Activated CD4-positive, alpha-beta memory T cell treated with anti-CD3 and anti-CD28 coated beads for 36 hours (primary cell): Measurements from ENCODE around the gene B4GAT1. TPM values are rescaled to one million over a fixed set of nuclear protein-coding genes. Genes with fewer than 3 reads are reported as not detected.

Experiments
- CTCF ChIA-PET: fragments of 350-600 bp; sonication (Branson Sonifier 250); formaldehyde crosslinking; loops from one replicate; lab custom pipeline; 2021; ENCODE audit warnings: antibody characterized with exemption, inconsistent platforms; lab: Charles Lee
- POLR2A ChIA-PET: fragments of 350-600 bp; sonication (Branson Sonifier 250); formaldehyde crosslinking; loops from one replicate; lab custom pipeline; 2021; ENCODE audit warnings: antibody characterized with exemption; lab: Charles Lee
- DNase-seq: peaks from one replicate; pipeline ENCODE4 v3.0.0-alpha.2; 2020
- H3K27ac Mint-ChIP-seq: one replicate; pipeline ENCODE4 v1.8.0; 2021; ENCODE audit warnings: mixed read lengths
- H3K27me3 Mint-ChIP-seq: one replicate; pipeline ENCODE4 v1.8.0; 2021; ENCODE audit warnings: mixed read lengths
- H3K36me3 Mint-ChIP-seq: one replicate; pipeline ENCODE4 v1.8.0; 2021; ENCODE audit warnings: mixed read lengths
- H3K4me1 Mint-ChIP-seq: one replicate; pipeline ENCODE4 v1.8.0; 2021; ENCODE audit warnings: low read depth, mixed read lengths
- H3K4me3 Mint-ChIP-seq: one replicate; pipeline ENCODE4 v1.8.0; 2021; ENCODE audit warnings: mild to moderate bottlenecking, mixed read lengths
- H3K9me3 Mint-ChIP-seq: one replicate; pipeline ENCODE4 v1.8.0; 2021; ENCODE audit warnings: mixed read lengths
- intact Hi-C: fragments of 100-400 bp; cut with micrococcal nuclease; formaldehyde crosslinking; loops from one replicate; pipeline ENCODE4 v1.15.1; 2023
- total RNA-seq, 2 experiments: library from RNA; stranded (reverse); gene quantifications; one replicate each; pipeline ENCODE4 v1.2.3, GENCODE V29; 2021

B4GAT1 gene
- total RNA-seq, 2 experiments from 2014 or later: 8.2 to 8.3 TPM

GRCh38 chr11:66334605-66335442 is 12.6 kb downstream of the B4GAT1 start:
- Mint-ChIP-seq H3K4me1 (peaks cover 21% of the 10 kb centered on the region), H3K9me3 (no peaks in the 10 kb centered on the region), H3K4me3 (no peak overlapping the region), H3K27me3 (no peaks in the 10 kb centered on the region), H3K36me3 (peaks cover 9% of the 10 kb centered on the region), H3K27ac (no peak overlapping the region)
- no peak for DNase-seq
- intact Hi-C loops: no loop called here
- POLR2A ChIA-PET: no interaction called here
- CTCF ChIA-PET: interaction anchor here (0.8 to 3.1 kb wide), 8 partner anchors 13 to 112 kb away, joined by 3 to 30 read pairs (median 4); partner anchors contain the start of gene MRPL11

- H3K4me1 Mint-ChIP-seq: peaks cover 21% of the 10 kb centered on the region
- no peak overlapping the region for H3K4me3 Mint-ChIP-seq
- POLR2A ChIA-PET: interaction anchor here (1.0 kb wide), 1 partner anchor 14 kb away, joined by 3 read pairs; no protein-coding TSS in a partner anchor
- no peaks in the 10 kb centered on the region for H3K27me3 Mint-ChIP-seq
- no peaks in the 10 kb centered on the region for H3K9me3 Mint-ChIP-seq
- intact Hi-C loops: no loop called here
- no peak for DNase-seq
- H3K27ac Mint-ChIP-seq: no peak overlapping the region
- H3K36me3 Mint-ChIP-seq: peaks cover 7% of the 10 kb centered on the region
- CTCF ChIA-PET: interaction anchor here (1.0 to 3.1 kb wide), 7 partner anchors 13 to 112 kb away, joined by 3 to 30 read pairs (median 5); partner anchors contain the start of gene MRPL11
Observed at GRCh38 chr11:66333896-66334604, 13.4 kb downstream of the B4GAT1 start.

- Mint-ChIP-seq H3K27me3 (no peaks in the 10 kb centered on the region), H3K9me3 (no peaks in the 10 kb centered on the region), H3K4me1 (peaks cover 25% of the 10 kb centered on the region), H3K4me3 (no peak overlapping the region), H3K36me3 (peaks cover 7% of the 10 kb centered on the region), H3K27ac (no peak overlapping the region)
- no peak for DNase-seq
- intact Hi-C loops: no loop called here
- ChIA-PET CTCF (interaction anchor here (2.4 to 2.5 kb wide), 2 partner anchors 20 to 53 kb away, joined by 6 to 9 read pairs; no protein-coding TSS in a partner anchor), POLR2A (interaction anchor here (1.0 to 1.2 kb wide), 2 partner anchors 15 to 21 kb away, joined by 3 read pairs; no protein-coding TSS in a partner anchor)
Observed at GRCh38 chr11:66333220-66333877, 14.1 kb downstream of the B4GAT1 start.

- Mint-ChIP-seq H3K4me3 (no peak overlapping the region), H3K9me3 (no peaks in the 10 kb centered on the region), H3K27me3 (no peaks in the 10 kb centered on the region), H3K27ac (no peak overlapping the region), H3K36me3 (peaks cover 7% of the 10 kb centered on the region), H3K4me1 (peaks cover 31% of the 10 kb centered on the region)
- ChIA-PET CTCF (interaction anchor here (2.5 kb wide), 1 partner anchor 20 kb away, joined by 9 read pairs; no protein-coding TSS in a partner anchor), POLR2A (interaction anchor here (1.0 to 1.2 kb wide), 2 partner anchors 16 to 20 kb away, joined by 3 read pairs; no protein-coding TSS in a partner anchor)
- intact Hi-C loops: no loop called here
- no peak for DNase-seq
Observed at GRCh38 chr11:66332371-66333219, 14.8 kb downstream of the B4GAT1 start.

- Mint-ChIP-seq H3K4me1 (peaks cover 29% of the 10 kb centered on the region), H3K9me3 (no peaks in the 10 kb centered on the region), H3K27me3 (no peaks in the 10 kb centered on the region), H3K4me3 (no peak overlapping the region), H3K27ac (no peak overlapping the region), H3K36me3 (peaks cover under 1% of the 10 kb centered on the region)
- DNase-seq: no peak
- intact Hi-C loops: no loop called here
- POLR2A ChIA-PET: interaction anchor here (1.2 kb wide), 1 partner anchor 19 kb away, joined by 3 read pairs; no protein-coding TSS in a partner anchor
- CTCF ChIA-PET: interaction anchor here (0.6 to 2.5 kb wide), 3 partner anchors 19 to 49 kb away, joined by 3 to 9 read pairs (median 3); no protein-coding TSS in a partner anchor
Observed at GRCh38 chr11:66331542-66332370, 15.7 kb downstream of the B4GAT1 start.

- no peaks in the 10 kb centered on the region for H3K9me3 Mint-ChIP-seq
- ChIA-PET POLR2A (no interaction called here), CTCF (interaction anchor here (0.6 to 2.5 kb wide), 4 partner anchors 18 to 48 kb away, joined by 3 to 9 read pairs (median 4); no protein-coding TSS in a partner anchor)
- no peaks in the 10 kb centered on the region for H3K36me3 Mint-ChIP-seq
- H3K4me3 Mint-ChIP-seq: no peak overlapping the region
- H3K4me1 Mint-ChIP-seq: peaks cover 28% of the 10 kb centered on the region
- no peaks in the 10 kb centered on the region for H3K27me3 Mint-ChIP-seq
- H3K27ac Mint-ChIP-seq: no peak overlapping the region
- no peak for DNase-seq
- intact Hi-C loops: no loop called here
Observed at GRCh38 chr11:66330931-66331330, 16.5 kb downstream of the B4GAT1 start.

- Mint-ChIP-seq H3K9me3 (no peaks in the 10 kb centered on the region), H3K36me3 (no peaks in the 10 kb centered on the region), H3K27ac (no peak overlapping the region), H3K4me1 (peaks cover 27% of the 10 kb centered on the region), H3K4me3 (no peak overlapping the region), H3K27me3 (no peaks in the 10 kb centered on the region)
- intact Hi-C loops: no loop called here
- CTCF ChIA-PET: interaction anchor here (0.8 to 1.2 kb wide), 4 partner anchors 14 to 59 kb away, joined by 3 to 29 read pairs (median 3); no protein-coding TSS in a partner anchor
- POLR2A ChIA-PET: interaction anchor here (0.9 kb wide), 1 partner anchor 41 kb away, joined by 3 read pairs; no protein-coding TSS in a partner anchor
- no peak for DNase-seq
Observed at GRCh38 chr11:66329165-66329673, 18.2 kb downstream of the B4GAT1 start.

- H3K27me3 Mint-ChIP-seq: no peaks in the 10 kb centered on the region
- H3K4me1 Mint-ChIP-seq: peaks cover 27% of the 10 kb centered on the region
- peak; percentile 90 for DNase-seq
- H3K36me3 Mint-ChIP-seq: no peaks in the 10 kb centered on the region
- intact Hi-C loops: loop anchor here (1.0 kb wide), 1 partner anchor 16 kb away; no protein-coding TSS in a partner anchor
- H3K9me3 Mint-ChIP-seq: no peaks in the 10 kb centered on the region
- peak overlapping the region; percentile 40 for H3K27ac Mint-ChIP-seq
- no peak overlapping the region for H3K4me3 Mint-ChIP-seq
- ChIA-PET POLR2A (interaction anchor here (0.6 to 0.9 kb wide), 2 partner anchors 23 to 40 kb away, joined by 3 read pairs; no protein-coding TSS in a partner anchor), CTCF (interaction anchor here (0.8 to 1.2 kb wide), 3 partner anchors 13 to 60 kb away, joined by 3 to 29 read pairs (median 3); no protein-coding TSS in a partner anchor)
Observed at GRCh38 chr11:66328302-66329144, 18.9 kb downstream of the B4GAT1 start.

GRCh38 chr11:66328031-66328301 is 19.5 kb downstream of the B4GAT1 start:
- ChIA-PET POLR2A (no interaction called here), CTCF (no interaction called here)
- peak; percentile 41 for DNase-seq
- no peak overlapping the region for H3K27ac Mint-ChIP-seq
- H3K27me3 Mint-ChIP-seq: no peaks in the 10 kb centered on the region
- peaks cover 27% of the 10 kb centered on the region for H3K4me1 Mint-ChIP-seq
- H3K9me3 Mint-ChIP-seq: no peaks in the 10 kb centered on the region
- H3K36me3 Mint-ChIP-seq: no peaks in the 10 kb centered on the region
- no peak overlapping the region for H3K4me3 Mint-ChIP-seq
- intact Hi-C loops: loop anchor here (1.0 kb wide), 1 partner anchor 16 kb away; no protein-coding TSS in a partner anchor
